Rectal smooth muscle tissue (tissue), 1 donor: ENCODE measurements around the gene SNX9.

Source experiments
- H3K27ac ChIP-seq: one replicate; pipeline ENCODE4 v1.7.0; 2013; ENCODE audit warnings: low read depth, low read length, inconsistent platforms
- H3K27me3 ChIP-seq: one replicate; pipeline ENCODE4 v1.7.0; 2013; ENCODE audit warnings: low read length; ENCODE audit not compliant: control insufficient read depth, insufficient read depth
- H3K36me3 ChIP-seq: one replicate; pipeline ENCODE4 v1.7.0; 2013; ENCODE audit warnings: low read length; ENCODE audit not compliant: control insufficient read depth, insufficient read depth
- H3K4me1 ChIP-seq: one replicate; pipeline ENCODE4 v1.7.0; 2013; ENCODE audit warnings: low read length; ENCODE audit not compliant: control insufficient read depth, insufficient read depth
- H3K4me3 ChIP-seq: one replicate; pipeline ENCODE4 v1.7.0; 2013; ENCODE audit warnings: low read length
- H3K9ac ChIP-seq: one replicate; pipeline ENCODE4 v1.7.0; 2013; ENCODE audit warnings: low read length

The SNX9 gene

GRCh38 chr6:157859775-157860504 is 36.9 kb downstream of the SNX9 start:
- Histone ChIP-seq H3K4me1 (no peaks in the 10 kb centered on the region), H3K36me3 (no peaks in the 10 kb centered on the region), H3K9ac (no peak overlapping the region), H3K4me3 (no peak overlapping the region), H3K27me3 (no peaks in the 10 kb centered on the region), H3K27ac (no peak overlapping the region)

GRCh38 chr6:157860505-157860991 is 37.5 kb downstream of the SNX9 start:
- no peak overlapping the region for H3K4me3 ChIP-seq
- no peaks in the 10 kb centered on the region for H3K36me3 ChIP-seq
- H3K4me1 ChIP-seq = no peaks in the 10 kb centered on the region
- no peaks in the 10 kb centered on the region for H3K27me3 ChIP-seq
- H3K9ac ChIP-seq = no peak overlapping the region
- H3K27ac ChIP-seq = no peak overlapping the region

- Histone ChIP-seq H3K27me3 (no peaks in the 10 kb centered on the region), H3K4me1 (no peaks in the 10 kb centered on the region), H3K36me3 (no peaks in the 10 kb centered on the region), H3K4me3 (no peak overlapping the region), H3K9ac (no peak overlapping the region), H3K27ac (no peak overlapping the region)
These were observed 38.1 kb downstream of the SNX9 start for GRCh38 chr6:157861184-157861583.

GRCh38 chr6:157861814-157862213 is 38.8 kb downstream of the SNX9 start:
- H3K9ac ChIP-seq = no peak overlapping the region
- no peaks in the 10 kb centered on the region for H3K36me3 ChIP-seq
- H3K27me3 ChIP-seq = no peaks in the 10 kb centered on the region
- no peak overlapping the region for H3K27ac ChIP-seq
- H3K4me3 ChIP-seq = no peak overlapping the region
- H3K4me1 ChIP-seq = peaks cover under 1% of the 10 kb centered on the region

GRCh38 chr6:157862706-157863105 is 39.7 kb downstream of the SNX9 start:
- H3K4me1 ChIP-seq = peaks cover 6% of the 10 kb centered on the region
- no peak overlapping the region for H3K9ac ChIP-seq
- H3K27ac ChIP-seq = no peak overlapping the region
- no peak overlapping the region for H3K4me3 ChIP-seq
- H3K27me3 ChIP-seq = no peaks in the 10 kb centered on the region
- H3K36me3 ChIP-seq = no peaks in the 10 kb centered on the region

GRCh38 chr6:157864185-157864761 is 41.2 kb downstream of the SNX9 start:
- Histone ChIP-seq H3K9ac (no peak overlapping the region), H3K4me1 (peaks cover 6% of the 10 kb centered on the region), H3K4me3 (no peak overlapping the region), H3K27ac (no peak overlapping the region), H3K27me3 (no peaks in the 10 kb centered on the region), H3K36me3 (no peaks in the 10 kb centered on the region)

GRCh38 chr6:157865249-157865648 is 42.2 kb downstream of the SNX9 start:
- Histone ChIP-seq H3K36me3 (peaks cover 10% of the 10 kb centered on the region), H3K4me1 (peaks cover 6% of the 10 kb centered on the region), H3K27me3 (no peaks in the 10 kb centered on the region)

GRCh38 chr6:157867155-157867559 is 44.1 kb downstream of the SNX9 start:
- H3K4me3 ChIP-seq = no peak overlapping the region
- peaks cover 12% of the 10 kb centered on the region for H3K36me3 ChIP-seq
- no peak overlapping the region for H3K9ac ChIP-seq
- H3K27ac ChIP-seq = no peak overlapping the region
- peaks cover 6% of the 10 kb centered on the region for H3K4me1 ChIP-seq
- H3K27me3 ChIP-seq = no peaks in the 10 kb centered on the region

More at GRCh38 chr6:157865249-157865648, 42.2 kb downstream of the SNX9 start:
- no peak overlapping the region for H3K9ac ChIP-seq
- no peak overlapping the region for H3K4me3 ChIP-seq
- no peak overlapping the region for H3K27ac ChIP-seq

- no peak overlapping the region for H3K27ac ChIP-seq
- H3K4me1 ChIP-seq = peaks cover 6% of the 10 kb centered on the region
- no peak overlapping the region for H3K9ac ChIP-seq
- no peaks in the 10 kb centered on the region for H3K27me3 ChIP-seq
- peaks cover 12% of the 10 kb centered on the region for H3K36me3 ChIP-seq
- no peak overlapping the region for H3K4me3 ChIP-seq
These were observed 44.9 kb downstream of the SNX9 start for GRCh38 chr6:157867981-157868380.

- no peak overlapping the region for H3K27ac ChIP-seq
- H3K4me1 ChIP-seq = peaks cover 6% of the 10 kb centered on the region
- H3K9ac ChIP-seq = no peak overlapping the region
These were observed 45.8 kb downstream of the SNX9 start for GRCh38 chr6:157868835-157869234.

GRCh38 chr6:157869673-157870302 is 46.7 kb downstream of the SNX9 start:
- Histone ChIP-seq H3K4me3 (no peak overlapping the region), H3K27ac (no peak overlapping the region), H3K36me3 (peaks cover 15% of the 10 kb centered on the region), H3K9ac (no peak overlapping the region), H3K4me1 (peaks cover 6% of the 10 kb centered on the region), H3K27me3 (no peaks in the 10 kb centered on the region)

More at GRCh38 chr6:157868835-157869234, 45.8 kb downstream of the SNX9 start:
- no peak overlapping the region for H3K4me3 ChIP-seq
- H3K27me3 ChIP-seq = no peaks in the 10 kb centered on the region
- peaks cover 12% of the 10 kb centered on the region for H3K36me3 ChIP-seq

- no peaks in the 10 kb centered on the region for H3K27me3 ChIP-seq
- H3K36me3 ChIP-seq = peaks cover 18% of the 10 kb centered on the region
These were observed 50.8 kb downstream of the SNX9 start for GRCh38 chr6:157873735-157874344.

More at GRCh38 chr6:157873735-157874344, 50.8 kb downstream of the SNX9 start:
- Histone ChIP-seq H3K4me1 (no peaks in the 10 kb centered on the region), H3K4me3 (no peak overlapping the region), H3K27ac (no peak overlapping the region), H3K9ac (no peak overlapping the region)
